Effector memory CD8-positive, alpha-beta T cell (primary cell): ENCODE measurements around the gene RAC2.
A peak's percentile ranks its signal among the peaks of the same experiment; 100 is the strongest.

Experiments used
- ATAC-seq: fragments of 150-1000 bp; cut with Tn5 transposase; replicated peaks from 2 replicates; pipeline ENCODE4 v1.10.0; 2021; ENCODE audit warnings: mild to moderate bottlenecking, moderate library complexity
- DNase-seq, 3 experiments: peaks; one replicate each; pipeline ENCODE4 v3.0.0; 2021
- H3K27ac Mint-ChIP-seq, 2 donors: one replicate each; pipeline ENCODE4 v1.8.0; 2022; ENCODE audit warnings: mild to moderate bottlenecking in 2 of 2, mixed read lengths in 2 of 2, moderate library complexity in 2 of 2
- H3K27me3 Mint-ChIP-seq, 2 donors: one replicate each; pipeline ENCODE4 v1.8.0; 2022; ENCODE audit warnings: mixed read lengths in 2 of 2
- H3K36me3 Mint-ChIP-seq: one replicate; pipeline ENCODE4 v1.8.0; 2022; ENCODE audit warnings: mild to moderate bottlenecking, moderate library complexity, mixed read lengths; ENCODE audit not compliant: insufficient read depth
- H3K4me1 Mint-ChIP-seq, 2 donors: one replicate each; pipeline ENCODE4 v1.8.0; 2022; ENCODE audit warnings: low read depth in 2 of 2, mixed read lengths in 2 of 2
- H3K4me3 Mint-ChIP-seq, 2 donors: one replicate each; pipeline ENCODE4 v1.8.0; 2022; ENCODE audit warnings: mild to moderate bottlenecking in 2 of 2, mixed read lengths in 2 of 2, moderate library complexity in 2 of 2
- H3K9me3 Mint-ChIP-seq, 2 donors: one replicate each; pipeline ENCODE4 v1.8.0; 2022; ENCODE audit warnings: mixed read lengths in 2 of 2

Gene RAC2

GRCh38 chr22:37182949-37183245, 61.2 kb downstream of the RAC2 start:
- ATAC-seq = no peak
- Mint-ChIP-seq H3K27me3 (no peaks in the 10 kb centered on the region), H3K4me1 (peaks cover 43 to 50% of the 10 kb centered on the region in 2 donors), H3K36me3 (no peaks in the 10 kb centered on the region), H3K4me3 (no peak overlapping the region), H3K9me3 (no peaks in the 10 kb centered on the region), H3K27ac (peak overlapping the region; percentile 44 to 87)
- DNase-seq = no peak

GRCh38 chr22:37182101-37182948, 61.7 kb downstream of the RAC2 start:
- Mint-ChIP-seq H3K36me3 (no peaks in the 10 kb centered on the region), H3K4me3 (no peak overlapping the region), H3K9me3 (no peaks in the 10 kb centered on the region), H3K27me3 (peaks cover 0 to 5% of the 10 kb centered on the region in 2 donors), H3K4me1 (peaks cover 43 to 50% of the 10 kb centered on the region in 2 donors), H3K27ac (peak overlapping the region in 1 of 2 donors; percentile 8)
- DNase-seq = no peak
- no peak for ATAC-seq

- Mint-ChIP-seq H3K27me3 (peaks cover 0 to 12% of the 10 kb centered on the region in 2 donors), H3K36me3 (no peaks in the 10 kb centered on the region), H3K4me1 (peaks cover 43 to 52% of the 10 kb centered on the region in 2 donors), H3K4me3 (no peak overlapping the region), H3K9me3 (no peaks in the 10 kb centered on the region), H3K27ac (no peak overlapping the region)
- DNase-seq = no peak
- no peak for ATAC-seq
Measured at GRCh38 chr22:37181681-37182080, 62.4 kb downstream of the RAC2 start.

GRCh38 chr22:37180531-37181231, 63.4 kb downstream of the RAC2 start:
- no peaks in the 10 kb centered on the region for H3K9me3 Mint-ChIP-seq
- DNase-seq = no peak
- peaks cover 0 to 20% of the 10 kb centered on the region in 2 donors for H3K27me3 Mint-ChIP-seq
- no peak overlapping the region for H3K4me3 Mint-ChIP-seq
- no peaks in the 10 kb centered on the region for H3K36me3 Mint-ChIP-seq
- ATAC-seq = no peak
- H3K4me1 Mint-ChIP-seq = peaks cover 40 to 49% of the 10 kb centered on the region in 2 donors
- peak overlapping the region; percentile 69 to 76 for H3K27ac Mint-ChIP-seq

GRCh38 chr22:37179622-37180420, 64.2 kb downstream of the RAC2 start:
- H3K4me3 Mint-ChIP-seq = no peak overlapping the region
- H3K9me3 Mint-ChIP-seq = no peaks in the 10 kb centered on the region
- ATAC-seq (no peak), DNase-seq (no peak)
- no peaks in the 10 kb centered on the region for H3K36me3 Mint-ChIP-seq
- H3K4me1 Mint-ChIP-seq = peaks cover 32 to 40% of the 10 kb centered on the region in 2 donors
- H3K27ac Mint-ChIP-seq = peak overlapping the region; percentile 41 to 69
- H3K27me3 Mint-ChIP-seq = peaks cover 0 to 20% of the 10 kb centered on the region in 2 donors

GRCh38 chr22:37179126-37179470, 65.0 kb downstream of the RAC2 start:
- H3K9me3 Mint-ChIP-seq = no peaks in the 10 kb centered on the region
- no peaks in the 10 kb centered on the region for H3K36me3 Mint-ChIP-seq

GRCh38 chr22:37178350-37179125, 65.5 kb downstream of the RAC2 start:
- no peaks in the 10 kb centered on the region for H3K36me3 Mint-ChIP-seq
- H3K9me3 Mint-ChIP-seq = no peaks in the 10 kb centered on the region
- H3K4me1 Mint-ChIP-seq = peaks cover 26 to 33% of the 10 kb centered on the region in 2 donors
- ATAC-seq = no peak
- H3K27ac Mint-ChIP-seq = no peak overlapping the region
- no peak for DNase-seq
- no peak overlapping the region for H3K4me3 Mint-ChIP-seq
- H3K27me3 Mint-ChIP-seq = peaks cover 0 to 20% of the 10 kb centered on the region in 2 donors

More at GRCh38 chr22:37179126-37179470, 65.0 kb downstream of the RAC2 start:
- H3K27ac Mint-ChIP-seq = no peak overlapping the region
- H3K4me1 Mint-ChIP-seq = peaks cover 30 to 36% of the 10 kb centered on the region in 2 donors
- no peak overlapping the region for H3K4me3 Mint-ChIP-seq
- DNase-seq = no peak
- ATAC-seq = no peak
- peaks cover 0 to 20% of the 10 kb centered on the region in 2 donors for H3K27me3 Mint-ChIP-seq

- no peaks in the 10 kb centered on the region for H3K36me3 Mint-ChIP-seq
- H3K4me3 Mint-ChIP-seq = no peak overlapping the region
- DNase-seq = no peak
- H3K4me1 Mint-ChIP-seq = peaks cover 23 to 33% of the 10 kb centered on the region in 2 donors
- H3K27me3 Mint-ChIP-seq = peaks cover 0 to 20% of the 10 kb centered on the region in 2 donors
- H3K27ac Mint-ChIP-seq = peak overlapping the region in 1 of 2 donors; percentile 64
- ATAC-seq = no peak
- H3K9me3 Mint-ChIP-seq = no peaks in the 10 kb centered on the region
Measured at GRCh38 chr22:37177755-37178154, 66.3 kb downstream of the RAC2 start.

GRCh38 chr22:37177221-37177620, 66.8 kb downstream of the RAC2 start:
- DNase-seq (no peak), ATAC-seq (no peak)
- Mint-ChIP-seq H3K36me3 (no peaks in the 10 kb centered on the region), H3K4me3 (no peak overlapping the region), H3K4me1 (peaks cover 23 to 33% of the 10 kb centered on the region in 2 donors), H3K27ac (peak overlapping the region in 1 of 2 donors; percentile 64), H3K9me3 (no peaks in the 10 kb centered on the region), H3K27me3 (peaks cover 0 to 20% of the 10 kb centered on the region in 2 donors)

GRCh38 chr22:37176464-37177061, 67.5 kb downstream of the RAC2 start:
- Mint-ChIP-seq H3K4me3 (no peak overlapping the region), H3K9me3 (no peaks in the 10 kb centered on the region), H3K27me3 (peaks cover 0 to 20% of the 10 kb centered on the region in 2 donors), H3K4me1 (peaks cover 26 to 30% of the 10 kb centered on the region in 2 donors), H3K27ac (no peak overlapping the region), H3K36me3 (no peaks in the 10 kb centered on the region)
- ATAC-seq = no peak
- no peak for DNase-seq

- DNase-seq = no peak
- H3K4me3 Mint-ChIP-seq = no peak overlapping the region
Measured at GRCh38 chr22:37175414-37176281, 68.4 kb downstream of the RAC2 start.

More at GRCh38 chr22:37175414-37176281, 68.4 kb downstream of the RAC2 start:
- ATAC-seq = no peak
- H3K36me3 Mint-ChIP-seq = no peaks in the 10 kb centered on the region
- peaks cover 0 to 20% of the 10 kb centered on the region in 2 donors for H3K27me3 Mint-ChIP-seq
- peaks cover 26 to 33% of the 10 kb centered on the region in 2 donors for H3K4me1 Mint-ChIP-seq
- peak overlapping the region in 1 of 2 donors; percentile 54 for H3K27ac Mint-ChIP-seq
- H3K9me3 Mint-ChIP-seq = no peaks in the 10 kb centered on the region
